GM03348 (cell line): ENCODE data around the gene STK11.
"Not testable (repeated sequence)": the region's sequence is repeated elsewhere in the genome, so short reads cannot be mapped to it uniquely, and the experiment has no call there.

Experiments
- DNase-seq: peaks from one replicate; pipeline ENCODE4 v3.0.0; 2012; ENCODE audit warnings: low spot score

STK11 gene

DNA sequence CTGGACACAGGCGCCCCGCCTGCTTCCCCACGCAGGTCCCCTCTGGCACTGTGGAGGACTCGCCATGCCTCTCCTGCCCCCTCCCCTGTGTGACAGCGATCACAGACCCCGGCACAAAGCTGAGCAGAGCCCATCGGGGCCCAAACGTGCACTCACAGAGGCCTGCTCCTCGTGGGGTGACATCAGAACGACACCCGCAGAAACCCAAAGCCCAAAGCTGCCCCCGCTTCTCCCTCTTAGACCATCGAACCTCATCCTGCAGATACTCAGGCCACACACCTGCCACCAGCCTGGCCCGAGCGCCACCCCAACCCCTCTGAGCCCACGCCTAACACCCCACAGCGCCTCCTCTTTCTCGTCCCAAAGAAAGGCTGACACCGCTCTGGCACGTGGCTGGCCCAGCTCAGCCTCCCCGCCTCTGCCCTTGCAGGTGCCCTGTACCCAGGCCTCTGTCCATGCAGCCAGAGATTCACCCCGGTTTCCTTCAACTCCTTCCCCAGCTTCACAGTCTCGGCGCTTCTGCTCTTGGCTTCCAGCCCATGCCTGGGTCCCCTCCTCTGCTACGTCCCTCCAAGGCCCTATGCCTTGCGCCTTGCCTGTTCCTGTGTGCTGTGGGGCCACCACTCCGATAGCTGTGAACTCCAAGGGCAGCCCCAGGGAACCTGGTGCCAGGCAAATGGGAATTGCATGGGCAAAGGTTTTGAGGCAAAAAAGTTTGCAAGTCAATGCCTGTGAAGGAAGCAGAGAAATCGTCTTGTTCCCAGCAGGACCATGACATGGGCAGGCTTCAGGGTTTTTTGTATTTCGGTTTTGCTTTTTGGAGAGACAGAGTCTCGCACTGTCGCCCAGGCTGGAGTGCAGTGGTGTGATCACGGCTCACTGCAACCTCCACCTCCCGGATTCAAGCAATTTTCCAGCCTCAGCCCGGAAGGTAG is 33.1 kb downstream of the STK11 start:
- DNase-seq = no peak

GRCh38 chr19:1239420-1239795 is 33.8 kb downstream of the STK11 start:
- DNase-seq = no peak

DNA sequence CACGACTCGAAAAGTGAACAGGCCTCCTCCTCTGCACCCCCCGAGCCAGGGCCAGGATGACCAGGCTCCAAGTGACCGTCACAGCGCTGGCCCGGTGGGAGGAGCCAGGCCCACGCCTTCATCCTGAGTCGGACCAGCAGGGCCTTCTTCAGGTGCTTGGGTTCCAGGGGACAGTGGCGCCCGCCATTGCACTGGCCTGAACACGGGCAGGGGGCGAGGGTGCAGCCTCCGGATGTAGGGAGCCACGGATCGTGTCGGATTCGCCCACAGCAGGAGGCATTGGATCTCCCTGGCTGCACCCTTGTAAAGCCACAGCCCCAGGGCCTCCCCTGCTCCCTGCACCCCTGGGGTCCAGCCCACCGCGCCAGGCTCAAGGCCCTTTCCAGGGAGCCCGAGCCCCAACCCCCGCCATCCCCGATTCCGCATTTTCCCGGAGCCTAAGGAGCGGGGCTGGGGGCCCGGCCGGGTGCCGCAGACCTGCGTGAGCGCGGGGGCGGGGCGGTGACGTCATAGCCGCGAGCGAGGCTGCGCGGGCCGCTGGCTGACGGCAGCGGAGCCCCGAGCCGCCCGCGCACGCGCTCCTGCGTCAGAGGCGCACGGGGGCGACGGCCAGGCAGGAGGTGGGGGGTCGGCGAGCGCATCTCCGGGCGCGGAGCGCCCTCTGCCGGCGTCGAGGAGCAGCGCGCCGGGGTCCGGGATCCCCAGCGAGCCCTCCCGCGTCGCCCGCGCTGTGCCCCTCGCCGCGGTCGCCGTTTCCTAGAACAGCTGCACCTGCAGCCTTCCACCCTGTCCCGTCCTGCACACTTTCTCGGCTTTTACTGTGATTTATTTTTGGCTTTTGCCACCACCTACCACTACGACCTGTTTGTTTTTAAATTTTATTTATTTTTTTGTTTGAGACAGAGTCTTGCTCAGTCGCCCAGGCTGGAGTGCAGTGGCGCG is 34.5 kb downstream of the STK11 start:
- peak; percentile 99 for DNase-seq

- DNase-seq = no peak
Observed at GRCh38 chr19:1240925-1241324, 35.3 kb downstream of the STK11 start.

GRCh38 chr19:1241417-1242095 is 36.0 kb downstream of the STK11 start, which contains the start of gene ATP5F1D:
TSS of gene ATP5F1D (plus strand) at chr19:1241751. CDS start at chr19:1241851, 100 bp downstream.
- peak; percentile 95 for DNase-seq

DNA sequence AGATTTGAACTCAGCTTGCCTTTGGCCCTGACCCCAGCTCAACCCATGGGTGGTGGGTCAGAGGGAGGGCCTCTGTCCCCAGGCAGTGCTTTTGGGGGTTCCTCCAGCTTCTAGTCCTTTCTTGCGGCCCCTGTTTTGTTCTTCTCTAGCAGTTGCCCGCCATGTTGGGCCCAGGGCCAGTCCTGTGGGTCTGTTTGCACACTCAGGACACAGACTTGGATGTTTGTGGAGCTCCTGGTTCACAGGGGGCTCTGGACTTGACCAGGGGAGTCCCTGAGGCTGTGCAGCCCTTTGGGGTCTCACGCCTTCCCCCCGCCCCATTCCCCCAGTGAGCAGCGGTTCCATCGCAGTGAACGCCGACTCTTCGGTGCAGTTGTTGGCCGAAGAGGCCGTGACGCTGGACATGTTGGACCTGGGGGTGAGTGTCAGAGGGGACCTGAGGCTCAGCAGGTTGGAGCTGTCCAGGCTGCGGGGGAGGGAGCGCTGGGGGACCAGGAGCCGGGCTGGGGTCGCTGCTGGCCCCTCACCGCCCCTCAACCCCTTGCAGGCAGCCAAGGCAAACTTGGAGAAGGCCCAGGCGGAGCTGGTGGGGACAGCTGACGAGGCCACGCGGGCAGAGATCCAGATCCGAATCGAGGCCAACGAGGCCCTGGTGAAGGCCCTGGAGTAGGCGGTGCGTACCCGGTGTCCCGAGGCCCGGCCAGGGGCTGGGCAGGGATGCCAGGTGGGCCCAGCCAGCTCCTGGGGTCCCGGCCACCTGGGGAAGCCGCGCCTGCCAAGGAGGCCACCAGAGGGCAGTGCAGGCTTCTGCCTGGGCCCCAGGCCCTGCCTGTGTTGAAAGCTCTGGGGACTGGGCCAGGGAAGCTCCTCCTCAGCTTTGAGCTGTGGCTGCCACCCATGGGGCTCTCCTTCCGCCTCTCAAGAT is 38.5 kb downstream of the STK11 start:
- peak; percentile 90 for DNase-seq

- DNase-seq = peak; percentile 44
Observed at GRCh38 chr19:1244693-1245451, 39.3 kb downstream of the STK11 start.

- DNase-seq = no peak
Observed at GRCh38 chr19:1245494-1246264, 40.1 kb downstream of the STK11 start.

DNA sequence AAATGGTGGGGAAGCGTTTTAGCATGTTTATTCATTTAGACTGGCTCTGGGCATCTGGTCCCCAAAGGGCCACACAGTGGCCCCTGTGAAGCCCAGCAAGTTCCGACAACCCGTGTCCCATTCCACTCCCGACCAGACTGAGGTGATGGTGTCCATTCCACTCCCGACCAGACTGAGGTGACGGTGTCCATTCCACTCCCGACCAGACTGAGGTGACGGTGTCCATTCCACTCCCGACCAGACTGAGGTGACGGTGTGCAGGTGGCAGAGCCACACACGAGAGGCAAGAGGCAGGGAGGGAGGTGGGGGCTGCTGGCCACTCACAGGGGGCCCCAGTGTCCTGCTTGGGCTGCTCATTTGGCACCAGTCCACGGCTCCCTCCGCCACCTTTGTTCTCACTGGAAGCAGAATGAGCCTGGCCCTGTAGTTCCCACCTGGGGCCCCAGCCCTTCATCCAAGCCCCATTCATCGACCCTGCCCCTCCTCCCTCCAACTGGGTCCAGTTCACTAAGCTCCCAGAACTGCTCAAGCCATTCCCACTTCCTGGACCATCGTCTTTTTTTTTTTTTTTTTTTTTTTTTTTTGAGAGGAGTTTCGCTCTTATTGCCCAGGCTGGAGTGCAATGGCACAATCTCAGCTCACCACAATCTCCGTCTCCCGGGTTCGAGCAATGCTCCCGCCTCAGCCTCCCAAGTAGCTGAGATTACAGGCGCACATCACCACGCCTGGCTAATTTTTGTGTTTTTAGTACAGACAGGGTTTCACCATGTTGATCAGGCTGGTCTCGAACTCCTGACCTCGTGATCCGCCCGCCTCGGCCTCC is 40.9 kb downstream of the STK11 start:
- DNase-seq = not testable (repeated sequence)

- DNase-seq = no peak
Observed at GRCh38 chr19:1247748-1248138, 42.2 kb downstream of the STK11 start.

DNA sequence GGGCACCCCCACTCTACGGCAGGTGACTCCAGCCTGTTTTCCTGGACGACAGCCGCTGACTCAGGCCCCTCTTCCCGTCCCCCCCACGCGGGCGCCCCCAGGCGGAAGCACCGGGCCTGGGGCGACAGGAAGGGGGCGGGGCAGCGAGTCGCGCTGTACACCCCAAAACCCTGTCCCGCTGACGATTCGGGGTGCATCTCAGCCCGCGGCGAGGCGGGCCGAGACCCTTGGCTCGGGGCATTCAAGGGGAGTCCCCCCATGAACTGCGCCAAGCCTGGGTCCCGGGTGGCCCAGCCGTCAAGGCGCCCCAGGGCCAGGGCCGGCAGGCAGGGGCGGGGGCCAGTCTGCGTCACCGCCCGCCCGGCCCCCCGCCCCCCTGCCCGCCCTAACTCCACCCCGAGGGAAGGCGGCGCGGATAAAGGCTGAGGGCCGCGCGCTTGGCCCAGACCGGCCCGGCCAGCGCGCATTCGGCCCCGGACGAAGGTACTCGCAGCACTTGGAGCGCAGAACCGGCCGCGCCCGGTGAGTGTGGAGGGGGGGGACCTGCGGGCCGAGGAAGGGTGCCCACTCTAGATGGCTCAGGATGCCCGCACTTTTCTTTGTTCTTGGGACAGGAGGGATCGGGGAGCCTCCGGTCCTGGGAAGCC is 42.7 kb downstream of the STK11 start, which contains the start of gene MIDN:
Gene MIDN (plus strand): TSS at position 445 of the 647 bp plus-strand sequence. CDS start 1,714 bp downstream, outside the sequence.
- DNase-seq = peak; percentile 92

DNA sequence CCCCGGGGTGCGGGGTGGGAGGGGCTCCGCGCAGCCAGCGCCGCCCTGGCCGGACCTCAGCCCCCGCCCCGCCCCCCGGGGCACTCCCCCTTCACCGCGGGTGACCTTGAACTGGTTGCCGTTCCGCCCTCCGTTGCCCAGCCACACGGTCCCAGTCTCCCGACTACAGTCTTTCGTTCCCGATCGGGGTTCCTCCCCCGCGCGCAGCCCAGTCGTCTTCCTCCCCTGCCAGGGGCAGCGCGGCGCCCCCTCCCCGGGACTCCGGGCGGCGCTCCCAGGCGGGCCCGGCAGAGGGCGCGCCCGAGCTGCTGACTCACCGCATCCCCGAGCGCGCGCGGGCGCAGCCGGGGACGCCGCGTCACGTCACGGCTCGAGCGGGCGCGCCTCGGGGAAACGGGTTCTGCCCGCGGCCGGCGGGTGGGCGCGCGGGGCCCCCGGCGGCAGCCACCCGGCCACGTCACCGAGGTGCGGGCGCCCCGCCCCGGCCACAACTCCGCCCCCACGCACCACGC is 43.3 kb downstream of the STK11 start:
- DNase-seq = peak; percentile 87

DNA sequence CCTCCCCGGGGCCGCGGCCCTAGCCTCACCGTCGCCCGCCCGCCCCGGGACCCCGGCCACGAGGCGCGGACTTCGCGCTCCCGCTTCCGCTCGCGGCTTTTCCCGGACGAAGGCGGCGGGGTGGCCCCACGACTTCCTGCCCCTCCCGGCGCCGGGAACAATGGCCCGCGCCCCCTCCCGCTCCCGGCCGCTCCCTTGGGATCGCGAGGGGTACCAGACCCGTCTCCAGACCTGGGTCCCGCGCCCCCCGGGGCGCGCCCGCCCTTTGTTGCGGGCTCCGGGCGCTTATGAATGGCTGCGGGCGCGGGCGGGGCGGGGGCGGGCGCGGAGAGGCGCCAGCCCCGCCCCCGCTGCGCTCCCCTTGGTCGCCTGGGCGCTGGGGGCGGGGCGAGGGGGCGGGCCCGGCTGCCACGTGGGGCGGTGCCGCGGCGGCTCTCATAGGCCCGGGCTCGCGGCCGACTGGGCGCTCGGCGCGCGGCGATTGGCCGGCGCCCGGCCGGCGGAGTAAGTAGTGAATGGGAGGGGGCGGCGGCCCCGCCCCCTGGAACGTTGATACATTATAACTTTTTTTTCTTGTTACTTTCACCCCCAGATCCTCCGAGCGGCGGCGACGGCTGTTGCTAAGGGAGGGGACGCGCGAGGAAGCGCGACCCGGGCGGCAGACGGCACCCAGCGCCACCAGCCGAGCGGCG is 43.9 kb downstream of the STK11 start:
- DNase-seq = peak; percentile 95

GRCh38 chr19:1249990-1250436 is 44.4 kb downstream of the STK11 start:
- no peak for DNase-seq

DNA sequence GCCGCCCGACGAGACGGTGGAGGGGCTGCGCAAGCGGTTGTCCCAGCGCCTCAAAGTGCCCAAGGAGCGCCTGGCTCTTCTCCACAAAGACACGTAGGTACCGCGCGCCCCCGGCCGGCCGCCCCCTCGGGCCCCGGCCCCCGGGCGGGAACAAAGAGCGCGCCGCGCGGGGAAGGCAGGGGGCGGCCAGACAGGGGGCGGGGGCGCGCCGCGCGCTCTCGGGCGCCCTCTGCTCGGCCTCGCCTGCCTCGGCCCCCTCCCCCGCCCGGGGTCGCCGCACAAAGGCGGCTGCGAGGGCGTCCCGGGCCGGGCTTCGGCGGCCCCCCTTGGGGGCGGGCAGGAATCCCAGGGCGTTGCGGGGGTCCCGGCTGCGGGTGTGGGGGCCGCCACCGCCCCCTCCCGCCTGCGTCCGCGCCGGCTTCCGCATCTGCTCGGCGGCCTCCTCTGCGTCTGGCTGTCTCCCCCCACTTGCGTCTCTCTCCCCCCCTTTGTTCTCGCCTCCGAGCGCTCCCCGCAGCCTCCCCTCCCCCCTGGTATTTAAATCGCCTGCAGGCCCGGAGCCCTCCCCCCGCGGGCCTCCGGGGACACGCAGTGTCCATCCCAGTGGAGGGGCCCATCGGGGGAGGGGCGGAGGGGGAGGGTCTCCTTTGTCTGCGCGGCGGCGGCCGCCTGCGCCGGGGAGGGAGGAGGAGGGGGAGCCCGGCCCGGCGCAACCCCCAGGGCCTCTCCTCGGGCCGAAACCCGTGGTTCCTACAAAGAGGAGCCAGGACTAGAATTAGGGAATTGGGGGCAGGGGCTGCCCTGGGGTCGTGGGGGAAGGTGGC is 45.1 kb downstream of the STK11 start:
- peak; percentile 39 for DNase-seq
